ENCODE results near the gene UBE2G1.
"Not testable (repeated sequence)": the region's sequence is repeated elsewhere in the genome, so short reads cannot be mapped to it uniquely, and the experiment has no call there.

UBE2G1 gene

GRCh38 chr17:4366327-4367063, at the start of gene UBE2G1:
TSS of gene UBE2G1 (minus strand) at chr17:4366675. CDS start at chr17:4366316, 359 bp downstream.
- DNase-seq (ENCODE audit: low spot score): peak; percentile 99

- DNase-seq (ENCODE audit: low spot score): peak; percentile 91
Measured at GRCh38 chr17:4412933-4413831, 46.7 kb upstream of the UBE2G1 start.

- DNase-seq (ENCODE audit: low spot score): no peak
Measured at GRCh38 chr17:4411201-4411600, 44.7 kb upstream of the UBE2G1 start.

GRCh38 chr17:4409659-4410058, 43.2 kb upstream of the UBE2G1 start:
- DNase-seq (ENCODE audit: low spot score): no peak

- no peak for DNase-seq (ENCODE audit: low spot score)
Measured at GRCh38 chr17:4407851-4408250, 41.4 kb upstream of the UBE2G1 start.

GRCh38 chr17:4407216-4407615, 40.7 kb upstream of the UBE2G1 start:
- no peak for DNase-seq (ENCODE audit: low spot score)

- DNase-seq (ENCODE audit: low spot score): no peak
Measured at GRCh38 chr17:4406386-4406785, 39.9 kb upstream of the UBE2G1 start.

GRCh38 chr17:4405699-4406098, 39.2 kb upstream of the UBE2G1 start:
- no peak for DNase-seq (ENCODE audit: low spot score)

- DNase-seq (ENCODE audit: low spot score): no peak
Measured at GRCh38 chr17:4405038-4405669, 38.7 kb upstream of the UBE2G1 start.

GRCh38 chr17:4397840-4398239, 31.4 kb upstream of the UBE2G1 start:
- no peak for DNase-seq (ENCODE audit: low spot score)

GRCh38 chr17:4395111-4395478, 28.6 kb upstream of the UBE2G1 start:
- DNase-seq (ENCODE audit: low spot score): no peak

- DNase-seq (ENCODE audit: low spot score): no peak
Measured at GRCh38 chr17:4394208-4395110, 28.0 kb upstream of the UBE2G1 start.

- no peak for DNase-seq (ENCODE audit: low spot score)
Measured at GRCh38 chr17:4393806-4394205, 27.3 kb upstream of the UBE2G1 start.

GRCh38 chr17:4389079-4389478, 22.6 kb upstream of the UBE2G1 start:
- no peak for DNase-seq (ENCODE audit: low spot score)

GRCh38 chr17:4387137-4387536, 20.7 kb upstream of the UBE2G1 start:
- no peak for DNase-seq (ENCODE audit: low spot score)

- DNase-seq (ENCODE audit: low spot score): no peak
Measured at GRCh38 chr17:4386406-4386805, 19.9 kb upstream of the UBE2G1 start.

GRCh38 chr17:4381690-4382671, 15.5 kb upstream of the UBE2G1 start:
- no peak for DNase-seq (ENCODE audit: low spot score)

- no peak for DNase-seq (ENCODE audit: low spot score)
Measured at GRCh38 chr17:4378626-4379025, 12.2 kb upstream of the UBE2G1 start.

- not testable (repeated sequence) for DNase-seq (ENCODE audit: low spot score)
Measured at GRCh38 chr17:4377247-4377646, 10.8 kb upstream of the UBE2G1 start.

- not testable (repeated sequence) for DNase-seq (ENCODE audit: low spot score)
Measured at GRCh38 chr17:4375796-4376440, 9.4 kb upstream of the UBE2G1 start.
